NOMO-1 treated with DMSO at 0.1 percent for 48 hours (cell line): Measurements from ENCODE around the gene TDRD9.
A peak's percentile ranks its signal among the peaks of the same experiment; 100 is the strongest.

Experiments used
- DNase-seq: peaks from one replicate; lab custom pipeline; 2025; ENCODE audit not compliant: unreplicated experiment; lab: John Stamatoyannopoulos, UW

Gene TDRD9

DNA sequence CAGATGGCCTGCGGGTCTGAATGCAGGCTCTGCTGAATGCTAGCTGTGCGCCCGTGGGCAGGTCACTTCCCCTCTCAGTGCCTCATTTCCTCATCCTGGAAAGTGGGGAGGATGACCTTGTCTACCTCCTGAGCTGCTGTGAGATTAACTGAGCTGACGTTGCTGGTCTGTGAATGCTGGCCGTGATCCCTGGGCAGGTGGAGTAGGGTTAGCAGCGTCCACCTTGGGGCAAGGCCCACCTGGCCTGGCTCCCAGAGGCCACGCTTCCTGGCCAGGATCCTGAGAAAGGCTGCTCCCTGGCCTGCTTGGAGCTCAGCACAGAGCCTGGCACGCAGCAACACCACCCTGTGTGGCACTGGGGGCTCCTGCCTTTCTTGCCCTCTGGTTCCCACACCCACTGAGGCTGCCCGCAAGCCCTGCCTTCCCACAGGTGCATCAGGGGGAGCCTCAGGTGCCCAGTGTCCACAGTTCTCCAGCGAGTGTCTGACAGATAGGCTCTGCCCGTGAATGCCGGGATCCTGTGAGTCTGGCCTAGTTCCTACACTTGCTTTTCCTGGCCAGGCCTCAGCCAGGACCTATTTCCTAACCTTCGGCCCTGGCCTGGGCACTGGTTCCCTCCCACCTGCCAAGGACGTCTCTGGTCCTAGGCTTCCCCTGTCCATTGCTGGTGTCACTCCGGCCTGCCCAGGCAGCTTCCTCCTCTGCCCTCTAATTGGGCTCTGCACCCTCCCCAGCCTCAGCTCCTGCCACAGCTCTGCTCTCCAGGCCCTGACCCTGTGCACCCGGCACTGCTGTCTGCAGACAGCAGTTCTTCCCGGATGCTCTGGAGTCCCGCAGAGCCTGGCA lies 37.2 kb upstream of the TDRD9 start:
- DNase-seq: no peak

DNA sequence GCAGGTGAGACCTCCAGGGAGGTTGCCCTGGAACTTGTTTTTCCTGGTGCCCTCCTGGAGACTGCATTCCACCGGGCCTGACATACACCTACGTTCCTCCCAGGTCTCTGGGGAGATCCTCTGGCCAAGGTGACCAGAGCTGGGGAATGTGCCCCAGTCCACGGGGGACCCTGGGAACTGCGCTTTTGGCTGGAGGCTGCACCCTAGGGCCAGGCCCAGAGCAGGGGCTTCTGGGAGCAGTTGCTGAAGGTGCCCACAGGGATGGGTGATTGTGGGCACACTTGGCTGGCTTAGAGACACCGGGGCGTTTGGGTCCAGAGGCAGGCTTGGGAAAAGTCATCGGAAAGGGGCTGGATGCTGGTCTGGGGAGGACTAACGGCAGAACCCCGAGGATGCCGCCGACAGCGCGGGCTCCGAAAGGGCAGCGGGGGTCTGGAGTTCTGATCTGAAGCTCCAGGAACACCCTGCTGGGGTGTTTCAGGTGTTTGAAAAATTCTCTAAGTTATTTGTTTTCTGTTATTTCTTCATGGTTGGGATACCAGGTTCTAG lies 36.5 kb upstream of the TDRD9 start:
- no peak for DNase-seq

DNA sequence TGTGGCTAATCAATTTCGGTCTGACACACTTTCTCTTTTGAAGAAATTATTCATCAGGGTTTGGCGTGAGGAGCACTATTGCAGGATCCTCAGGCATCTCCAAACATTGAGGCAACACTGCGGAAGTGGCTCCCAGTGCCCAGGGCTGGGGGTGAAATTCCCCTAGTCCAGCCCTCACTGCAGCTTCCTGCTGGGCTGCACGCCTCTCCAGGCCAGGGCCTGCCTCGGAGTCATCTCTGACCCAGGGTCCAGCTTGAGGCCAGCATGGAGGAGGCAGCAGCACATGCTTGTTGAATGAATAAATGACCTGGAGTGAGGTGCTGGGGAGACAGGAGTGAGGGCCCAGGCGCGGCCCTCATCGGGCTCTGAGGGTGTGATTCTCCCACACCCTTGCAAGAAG lies 36.0 kb upstream of the TDRD9 start:
- no peak for DNase-seq

DNA sequence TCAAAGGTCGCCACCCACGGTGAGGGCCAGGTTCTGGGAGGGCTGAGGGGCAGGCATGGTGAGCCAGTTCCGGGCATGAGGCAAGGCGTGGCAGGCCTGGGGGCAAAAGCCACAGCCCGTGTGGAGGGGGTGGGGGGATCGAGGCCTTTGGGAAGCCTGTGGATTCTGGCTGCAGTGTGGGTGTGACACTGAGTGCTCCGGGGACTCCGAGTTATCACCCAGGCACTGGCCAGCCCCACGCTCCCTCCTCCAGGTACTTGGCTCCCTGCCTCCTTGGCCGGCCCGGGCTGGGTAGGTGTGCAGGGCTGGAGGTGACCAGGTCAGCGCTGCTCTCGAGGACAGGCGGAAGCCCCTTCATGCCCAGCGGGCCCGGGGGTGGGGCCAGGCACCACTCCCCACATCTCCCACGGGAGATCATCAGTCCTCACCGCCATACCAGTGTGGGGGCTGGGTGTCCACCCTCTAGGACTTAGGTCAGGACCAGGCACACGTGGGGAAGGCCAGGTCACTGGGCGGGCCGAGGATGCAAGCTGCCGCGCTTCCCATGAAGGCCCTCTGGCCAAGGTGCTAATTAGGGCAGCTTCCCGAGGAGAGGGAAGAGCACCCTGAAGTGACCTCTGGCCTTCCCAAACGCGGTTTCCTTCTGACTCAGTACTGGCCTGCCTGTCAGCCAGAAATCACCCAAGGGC lies 34.1 kb upstream of the TDRD9 start:
- DNase-seq: no peak

DNA sequence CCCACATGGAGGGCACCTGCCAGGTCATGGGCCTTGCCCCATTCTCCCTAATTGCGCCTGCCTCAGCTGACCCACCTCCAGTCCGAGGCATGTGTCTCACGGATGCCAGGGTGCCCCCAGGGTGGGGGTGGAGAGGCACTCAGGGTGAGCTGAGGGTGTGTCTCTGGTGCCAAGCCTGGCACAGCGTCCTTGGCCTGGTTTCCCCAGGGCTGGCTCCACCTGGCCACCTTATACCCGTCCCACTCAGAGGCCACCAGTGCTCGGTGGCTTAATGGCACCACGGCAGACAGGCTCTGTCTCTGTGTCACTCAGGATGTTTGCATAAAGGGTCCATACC lies 33.6 kb upstream of the TDRD9 start:
- no peak for DNase-seq

DNA sequence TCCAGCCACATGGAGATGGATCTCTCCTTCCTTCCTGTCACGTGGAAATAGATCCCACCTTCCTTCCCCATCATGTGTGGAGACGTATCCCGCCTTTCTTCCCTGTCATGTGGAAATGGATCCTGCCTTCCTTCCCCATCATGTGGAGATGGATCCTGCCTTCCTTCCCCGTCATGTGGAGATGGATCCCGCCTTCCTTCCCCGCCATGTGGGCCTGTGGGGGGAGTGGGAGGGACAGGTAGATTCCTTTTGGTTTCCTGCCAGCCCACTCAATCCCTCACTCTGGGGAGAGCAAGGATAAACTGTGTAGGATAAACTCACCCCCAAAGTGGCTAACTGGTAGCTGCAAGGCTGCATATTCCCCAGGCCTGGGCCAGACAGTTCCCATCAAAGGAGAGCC lies 31.7 kb upstream of the TDRD9 start:
- no peak for DNase-seq

DNA sequence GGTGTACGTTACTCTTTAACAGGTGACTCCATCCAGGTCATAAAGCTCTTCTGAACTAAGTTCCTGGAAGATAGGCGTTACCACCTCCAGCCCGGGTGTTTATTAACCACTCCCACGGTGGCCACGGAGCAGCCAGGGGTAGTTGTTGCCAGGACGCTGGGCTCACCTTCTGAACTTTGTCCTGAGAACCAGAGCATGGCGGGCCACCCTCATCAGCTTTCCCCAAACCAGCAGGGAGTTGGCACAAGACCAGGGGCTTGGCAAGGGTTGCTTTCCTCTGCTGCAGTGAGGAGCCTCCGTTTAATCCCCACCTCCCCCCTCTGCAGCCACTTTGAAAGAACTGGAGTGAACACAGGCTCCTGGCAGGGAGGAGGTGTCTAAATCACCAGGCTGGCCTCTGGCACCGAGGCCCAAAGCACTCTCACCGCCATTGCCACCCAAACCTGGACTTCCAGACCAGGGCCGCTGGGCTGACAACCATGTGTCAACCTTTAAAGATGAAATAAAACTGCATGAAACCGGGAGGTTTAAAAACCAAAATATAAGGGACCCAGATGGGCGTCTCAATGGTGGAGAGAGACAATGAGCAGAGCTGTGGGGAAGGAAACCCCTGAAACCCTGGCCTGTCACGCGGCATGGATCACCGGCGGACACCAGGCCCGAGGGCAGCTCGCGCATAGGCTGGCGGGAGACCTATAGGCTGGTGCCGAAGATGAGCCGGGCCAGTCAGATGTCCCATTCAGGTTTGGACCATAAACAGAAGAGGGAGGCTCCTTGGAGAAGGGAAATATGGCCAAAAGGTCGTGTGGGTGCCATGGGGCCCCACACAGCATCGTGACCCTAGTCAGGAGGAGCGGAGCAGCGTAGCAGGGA lies 30.9 kb upstream of the TDRD9 start:
- DNase-seq: no peak

DNA sequence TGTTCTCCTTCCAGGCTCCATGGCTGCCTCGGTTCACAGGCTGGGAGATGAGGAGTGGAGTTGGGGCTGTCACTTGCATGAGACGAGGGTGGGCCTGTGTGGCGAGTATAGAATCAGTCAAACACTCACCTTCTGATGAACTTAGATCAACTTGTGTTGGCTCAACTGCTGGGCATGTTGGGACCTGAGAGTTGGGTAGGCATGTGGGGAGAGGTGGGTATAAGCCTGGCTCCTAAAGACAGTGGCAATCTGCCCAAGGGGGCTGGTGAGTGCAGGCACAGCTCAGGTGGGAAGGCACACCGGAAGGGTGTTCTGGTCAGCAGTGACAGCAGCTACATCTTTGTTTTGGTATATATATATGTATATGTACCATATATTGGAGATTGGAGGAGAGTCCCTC lies 30.1 kb upstream of the TDRD9 start:
- no peak for DNase-seq

DNA sequence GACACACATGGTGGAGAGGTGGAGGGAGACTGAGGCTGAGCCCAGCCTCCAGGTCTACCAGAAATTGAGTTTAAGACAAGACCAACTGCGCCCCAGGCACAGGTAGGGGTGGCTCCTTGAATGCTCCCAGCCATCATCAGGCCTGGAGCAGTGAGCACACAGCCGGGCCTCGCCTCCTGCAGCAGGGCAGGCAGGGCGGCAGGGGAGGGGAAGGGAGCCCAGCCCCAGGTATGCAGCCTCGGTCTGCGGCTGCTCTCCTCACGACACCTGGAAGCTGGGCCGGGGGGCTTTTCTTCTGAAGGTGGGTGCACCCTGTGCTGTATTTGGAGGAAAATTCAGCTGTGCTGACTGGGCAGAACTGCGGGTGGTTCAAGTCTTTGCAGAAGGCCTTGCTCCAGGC lies 29.5 kb upstream of the TDRD9 start:
- no peak for DNase-seq

DNA sequence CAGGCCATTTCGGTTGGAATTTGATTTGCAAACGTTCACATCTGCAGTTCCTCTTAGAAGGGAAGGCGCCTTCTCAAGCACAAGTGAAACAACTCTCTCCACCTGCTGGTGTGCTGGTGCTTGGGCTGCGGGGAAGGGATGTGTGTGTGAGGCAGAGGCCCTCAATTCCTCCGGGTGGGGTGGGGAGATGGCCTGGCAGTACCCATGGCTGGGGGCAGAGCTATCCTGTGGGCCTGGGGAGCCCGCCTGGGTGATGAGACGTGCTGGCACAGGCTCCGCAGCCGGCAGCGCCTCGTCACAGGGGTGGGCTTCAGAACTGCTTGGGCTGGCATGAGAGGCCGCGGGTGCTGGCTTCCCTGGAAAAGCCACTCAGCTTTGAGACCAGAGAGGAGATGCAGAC lies 28.9 kb upstream of the TDRD9 start:
- DNase-seq: peak; percentile 30

DNA sequence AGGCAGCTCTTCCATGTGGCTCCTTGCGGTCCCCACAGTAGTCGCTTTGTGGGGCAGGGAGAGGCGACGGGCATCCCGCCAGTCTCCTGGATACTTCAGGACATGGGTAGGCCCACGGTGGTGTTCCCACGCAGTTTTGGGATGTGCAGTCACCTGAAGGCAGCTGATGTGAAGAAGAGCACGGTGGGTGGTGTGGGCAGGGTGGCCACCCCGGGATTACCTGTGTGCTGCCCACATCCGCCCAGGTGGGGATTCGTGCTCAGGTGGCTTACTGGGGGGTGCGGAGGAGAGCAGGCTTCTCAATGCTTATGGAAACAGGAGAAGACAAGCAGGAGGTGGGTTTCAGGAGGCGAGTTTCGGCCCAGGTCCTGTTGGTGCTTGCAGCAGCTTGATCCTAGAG lies 28.4 kb upstream of the TDRD9 start:
- DNase-seq: no peak

DNA sequence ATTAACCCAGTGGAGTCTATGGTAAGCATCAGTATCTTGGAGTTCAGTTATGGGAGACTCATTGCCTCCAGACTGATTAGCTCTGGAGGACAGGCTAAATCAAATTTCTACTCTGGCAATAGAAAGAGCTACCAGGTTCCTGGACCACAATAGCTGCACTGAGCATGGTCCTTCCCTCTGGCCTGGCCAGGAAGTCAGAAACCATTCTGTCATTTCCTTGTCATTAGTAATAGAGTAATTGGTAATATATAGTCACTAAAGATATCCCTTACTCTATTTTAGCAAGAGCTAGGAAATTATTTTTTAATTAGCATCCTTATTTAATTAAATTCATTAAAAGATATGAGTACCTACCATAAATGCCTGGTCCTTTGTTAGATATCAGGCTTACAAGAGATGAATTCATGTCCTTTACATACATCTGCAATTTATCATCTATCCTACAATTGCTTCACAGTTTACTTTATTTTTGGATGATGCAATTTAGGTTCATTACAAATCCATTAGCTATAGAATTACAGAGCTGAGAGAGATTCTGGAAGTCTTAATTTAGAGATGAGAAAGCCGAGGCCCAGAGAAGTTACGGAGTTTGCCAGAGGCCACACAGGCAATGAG lies 23.7 kb upstream of the TDRD9 start:
- DNase-seq: no peak

DNA sequence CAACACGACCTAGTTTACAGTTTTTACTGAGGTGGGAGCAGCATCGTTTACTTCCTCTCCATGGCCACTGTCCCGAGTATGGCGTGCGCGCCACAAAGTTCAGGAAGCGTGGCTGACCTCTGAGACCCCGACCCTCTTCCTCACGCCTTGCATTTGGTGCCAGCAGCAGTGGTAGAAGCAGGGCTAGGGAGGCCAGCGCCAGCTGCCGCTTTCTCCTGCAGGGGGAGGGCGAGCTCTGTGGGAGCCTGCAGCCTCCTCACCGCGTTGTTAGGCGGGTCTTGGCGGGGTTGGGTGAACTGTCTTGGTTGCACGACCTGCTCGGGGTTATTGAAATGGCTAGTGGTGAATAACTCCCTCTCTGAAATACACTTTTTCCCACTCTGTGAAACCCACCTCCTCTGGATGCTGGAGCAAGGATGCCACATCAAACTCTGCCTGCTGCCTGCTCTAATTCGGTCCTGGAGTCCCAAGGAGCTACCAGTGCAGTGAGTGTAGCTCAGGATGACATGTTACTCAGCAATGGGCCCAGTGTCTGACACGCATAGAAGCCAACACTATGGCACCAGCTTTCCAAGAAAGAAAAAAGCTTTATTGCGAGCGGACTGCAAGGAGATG lies 22.3 kb upstream of the TDRD9 start:
- DNase-seq: peak; percentile 6

DNA sequence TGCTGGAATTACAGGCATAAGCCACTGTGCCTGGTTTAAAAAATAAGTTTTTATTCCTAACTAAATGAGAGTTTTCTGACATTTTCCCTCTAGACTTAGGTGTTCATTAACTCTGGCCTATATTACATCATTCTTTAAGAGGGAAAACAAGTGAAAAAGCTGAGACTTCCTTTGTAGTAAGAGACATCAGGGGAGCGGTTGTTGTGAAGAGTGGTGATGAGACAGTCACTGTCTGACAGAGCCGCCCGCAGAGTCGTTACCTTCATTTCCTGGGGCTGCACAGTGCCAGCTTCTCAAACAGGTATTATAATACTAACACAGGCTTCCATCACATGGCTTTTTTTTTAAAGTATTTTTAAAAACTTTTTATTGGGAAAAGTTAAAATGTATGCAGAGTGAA lies 19.7 kb upstream of the TDRD9 start:
- DNase-seq: no peak

DNA sequence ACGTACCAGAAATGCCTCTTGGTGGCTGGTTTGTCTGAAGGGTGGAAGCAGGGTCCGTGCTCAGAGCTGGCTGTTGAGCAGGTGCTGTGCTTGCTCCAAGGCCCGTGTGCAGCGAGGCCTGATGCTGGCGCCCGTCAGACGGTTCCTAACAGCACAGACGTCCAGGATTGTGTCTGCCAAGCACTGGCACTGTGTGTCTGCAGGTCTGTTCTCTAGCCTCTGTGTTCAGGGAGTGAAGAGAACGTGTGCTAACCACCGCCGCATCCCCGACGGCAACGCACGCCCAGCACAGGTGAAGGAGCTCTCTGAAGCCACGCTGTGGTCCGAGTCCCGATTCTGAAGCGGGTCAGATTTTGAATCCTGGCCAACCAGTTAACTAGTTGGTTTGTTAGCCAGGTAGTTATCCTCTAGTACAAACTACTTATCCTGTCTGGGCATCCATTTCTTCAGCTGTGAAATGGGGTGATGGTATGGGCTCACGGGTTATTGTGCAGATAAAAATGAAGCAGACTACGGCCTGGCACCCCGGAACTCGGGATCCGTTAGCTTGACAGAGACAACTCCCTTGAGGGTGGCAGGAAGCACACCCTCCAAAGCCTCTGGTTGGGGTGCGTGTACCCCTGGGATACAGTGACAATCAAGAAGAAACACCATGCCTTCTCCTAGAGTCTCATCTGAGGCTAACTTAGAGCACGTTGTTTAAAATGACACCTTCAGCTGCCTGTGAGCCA lies 18.6 kb upstream of the TDRD9 start:
- DNase-seq: no peak

DNA sequence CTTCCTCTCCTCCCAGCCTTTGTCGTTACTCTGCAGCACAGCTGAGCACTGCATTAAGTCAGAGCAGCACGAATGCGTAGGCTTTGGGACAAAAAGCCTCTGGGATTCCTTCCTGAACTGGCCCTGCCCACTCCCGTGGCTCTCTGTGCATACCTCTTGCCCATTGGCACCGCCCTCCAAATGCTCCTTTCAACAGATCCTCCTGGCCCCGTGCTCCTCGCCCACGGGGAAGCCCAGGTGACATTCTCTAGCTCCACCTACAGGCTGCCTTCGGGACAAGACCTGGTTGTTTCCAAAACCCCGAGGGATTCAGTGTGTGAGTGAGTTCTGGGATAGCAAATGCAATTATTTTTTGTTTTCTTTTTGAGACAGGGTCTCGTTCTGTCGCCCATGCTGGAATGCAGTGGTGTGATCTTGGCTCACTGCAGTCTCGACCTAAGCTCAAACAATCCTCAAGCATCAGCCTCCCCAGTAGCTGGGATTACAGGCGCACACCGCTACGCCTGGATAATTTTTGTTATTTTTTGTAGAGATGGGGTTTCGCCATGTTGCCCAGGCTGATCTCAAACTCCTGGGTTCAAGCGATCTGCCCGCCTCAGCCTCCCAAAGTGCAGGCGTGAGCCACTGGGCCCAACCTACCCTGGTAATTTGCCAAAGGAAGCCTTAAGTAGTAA lies 17.9 kb upstream of the TDRD9 start:
- DNase-seq: peak; percentile 28

DNA sequence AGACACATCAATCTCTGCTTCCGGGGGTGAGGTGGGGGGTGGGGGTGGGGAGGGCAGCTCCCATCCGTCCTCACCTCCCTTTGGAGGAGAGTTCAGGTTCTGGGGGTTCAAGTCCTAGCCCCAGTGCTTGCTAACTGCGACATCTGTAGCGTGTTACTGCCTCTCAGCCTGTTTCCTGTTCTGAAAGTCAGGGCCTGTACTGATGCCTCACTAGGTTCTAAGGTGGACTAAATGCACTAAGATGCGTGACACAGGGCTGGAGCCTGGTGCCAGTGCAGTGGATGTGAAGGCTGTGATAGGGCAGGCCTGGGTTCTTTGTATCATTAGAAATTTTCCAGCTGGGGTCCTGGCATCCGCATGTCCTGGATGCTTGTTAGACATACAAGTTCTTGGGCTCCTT lies 17.3 kb upstream of the TDRD9 start:
- no peak for DNase-seq

DNA sequence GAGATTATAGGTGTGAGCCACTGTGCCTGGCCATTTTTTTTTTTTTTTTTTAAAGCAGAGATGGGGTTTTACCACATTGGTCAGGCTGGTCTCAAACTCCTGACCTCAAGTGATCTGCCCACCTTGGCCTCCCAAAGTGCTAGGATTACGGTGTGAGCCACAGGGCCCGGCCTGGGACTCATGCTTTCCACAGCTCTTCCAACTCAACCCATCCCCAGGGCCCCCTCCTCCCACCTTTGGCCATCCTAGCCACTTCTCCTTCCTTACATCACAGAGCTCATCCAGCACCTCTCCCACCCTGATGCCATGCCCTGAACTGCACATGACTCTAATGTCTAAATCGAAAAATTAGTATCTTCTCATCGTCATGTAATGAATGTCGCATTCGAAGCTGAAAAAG lies 12.6 kb upstream of the TDRD9 start:
- no peak for DNase-seq

DNA sequence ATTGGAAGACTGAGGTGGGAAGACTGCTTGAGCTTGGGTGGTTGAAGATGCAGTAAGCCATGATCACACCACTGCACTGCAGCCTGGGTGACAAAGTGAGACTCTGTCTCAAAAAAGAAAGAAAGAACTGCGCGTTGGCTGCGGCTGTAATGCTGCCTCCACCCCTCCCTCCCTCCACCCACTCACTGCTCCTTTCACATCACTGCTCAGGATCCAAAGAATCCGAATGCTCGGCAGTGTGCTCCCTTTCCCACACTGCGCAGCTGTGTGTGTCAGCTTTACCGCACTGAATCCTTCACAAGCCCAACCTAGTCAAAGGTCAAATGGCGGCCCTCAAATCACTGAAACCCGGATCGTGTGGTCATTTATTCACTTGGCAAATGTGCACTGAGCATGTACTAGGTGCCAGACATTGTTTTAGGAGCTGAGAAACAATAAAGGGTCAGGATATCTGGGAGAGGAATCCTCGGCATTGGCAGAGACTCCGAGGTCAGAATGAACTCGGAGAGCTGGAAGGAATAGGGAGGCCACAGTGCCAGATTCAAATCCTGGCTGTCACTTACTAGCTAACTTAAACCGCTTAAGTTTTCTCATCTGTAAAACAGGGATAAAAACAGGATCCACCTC lies 11.5 kb upstream of the TDRD9 start:
- no peak for DNase-seq
